Esophagus squamous epithelium (tissue), 4 donors: Measurements from ENCODE around the gene GPC3.

Source experiments
- POLR2A ChIP-seq, 4 donors: fragments of 450-650 bp; IDR thresholded peaks; one replicate each; pipeline ENCODE4 v1.6.1; 2017; ENCODE audit warnings: antibody characterized with exemption in 4 of 4, mild to moderate bottlenecking in 4 of 4, moderate library complexity in 3 of 4
- TF ChIP-seq, protein P1 (sequence below), 6 experiments: fragments of 450-650 bp in 4 of 6; fragments of 200-600 bp in 2 of 6; sonication (generic) in 2 of 6; IDR thresholded peaks; one replicate each; pipeline ENCODE4 v1.5.1; 2016 to 2019; ENCODE audit warnings: antibody characterized with exemption in 6 of 6, mild to moderate bottlenecking in 4 of 6, moderate library complexity in 4 of 6

DNA sequence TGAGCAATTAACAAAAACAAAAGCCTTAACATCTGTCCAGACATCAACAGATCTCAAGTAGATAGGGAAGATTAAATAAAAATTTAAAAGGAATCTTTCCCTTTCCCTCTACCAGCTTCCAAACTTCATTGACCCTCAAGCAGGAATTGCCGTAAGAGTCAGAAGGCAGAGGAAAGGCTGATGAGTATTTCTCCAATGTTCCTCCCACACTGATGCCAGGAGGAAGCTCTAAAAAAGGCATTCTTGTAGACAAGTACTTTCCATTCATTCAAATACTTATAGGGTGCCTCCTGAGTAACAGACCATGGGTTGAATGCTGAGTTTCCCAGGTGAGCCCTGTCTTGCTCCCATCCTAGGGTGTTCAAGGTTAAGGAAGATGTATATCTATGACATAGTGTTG, 418.5 kb downstream of the GPC3 start:
- TF ChIP-seq, protein P1, sequence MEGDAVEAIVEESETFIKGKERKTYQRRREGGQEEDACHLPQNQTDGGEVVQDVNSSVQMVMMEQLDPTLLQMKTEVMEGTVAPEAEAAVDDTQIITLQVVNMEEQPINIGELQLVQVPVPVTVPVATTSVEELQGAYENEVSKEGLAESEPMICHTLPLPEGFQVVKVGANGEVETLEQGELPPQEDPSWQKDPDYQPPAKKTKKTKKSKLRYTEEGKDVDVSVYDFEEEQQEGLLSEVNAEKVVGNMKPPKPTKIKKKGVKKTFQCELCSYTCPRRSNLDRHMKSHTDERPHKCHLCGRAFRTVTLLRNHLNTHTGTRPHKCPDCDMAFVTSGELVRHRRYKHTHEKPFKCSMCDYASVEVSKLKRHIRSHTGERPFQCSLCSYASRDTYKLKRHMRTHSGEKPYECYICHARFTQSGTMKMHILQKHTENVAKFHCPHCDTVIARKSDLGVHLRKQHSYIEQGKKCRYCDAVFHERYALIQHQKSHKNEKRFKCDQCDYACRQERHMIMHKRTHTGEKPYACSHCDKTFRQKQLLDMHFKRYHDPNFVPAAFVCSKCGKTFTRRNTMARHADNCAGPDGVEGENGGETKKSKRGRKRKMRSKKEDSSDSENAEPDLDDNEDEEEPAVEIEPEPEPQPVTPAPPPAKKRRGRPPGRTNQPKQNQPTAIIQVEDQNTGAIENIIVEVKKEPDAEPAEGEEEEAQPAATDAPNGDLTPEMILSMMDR (IDR thresholded peaks at IDR 0.05), result no peak
- no peak for TF ChIP-seq POLR2A (IDR thresholded peaks at IDR 0.05)
